HPDE6-E6E7 (cell line): Measurements from ENCODE around the gene ENTPD1.
"Not testable (repeated sequence)": the region's sequence is repeated elsewhere in the genome, so short reads cannot be mapped to it uniquely, and the experiment has no call there.

Experiments used
- DNase-seq: peaks from one replicate; pipeline ENCODE4 v3.0.0; 2011; ENCODE audit warnings: missing footprints; ENCODE audit errors: extremely low spot score

ENTPD1 gene

GRCh38 chr10:95864906-95865813 lies 109.2 kb downstream of the ENTPD1 start:
- DNase-seq, result peak; percentile 40

GRCh38 chr10:95865814-95866466 lies 110.0 kb downstream of the ENTPD1 start:
- no peak for DNase-seq

GRCh38 chr10:95866467-95866842 lies 110.5 kb downstream of the ENTPD1 start:
- DNase-seq, result no peak

GRCh38 chr10:95867866-95868265 lies 111.9 kb downstream of the ENTPD1 start:
- no peak for DNase-seq

- DNase-seq, result no peak
These were observed 116.3 kb downstream of the ENTPD1 start for GRCh38 chr10:95872158-95872711.

GRCh38 chr10:95873139-95873538 lies 117.2 kb downstream of the ENTPD1 start:
- DNase-seq, result no peak

GRCh38 chr10:95873651-95874050 lies 117.7 kb downstream of the ENTPD1 start:
- DNase-seq, result no peak

- DNase-seq, result not testable (repeated sequence)
These were observed 118.8 kb downstream of the ENTPD1 start for GRCh38 chr10:95874783-95875182.

GRCh38 chr10:95876756-95877155 lies 120.8 kb downstream of the ENTPD1 start:
- no peak for DNase-seq

- no peak for DNase-seq
These were observed 121.9 kb downstream of the ENTPD1 start for GRCh38 chr10:95877881-95878280.

GRCh38 chr10:95880704-95881103 lies 124.7 kb downstream of the ENTPD1 start:
- DNase-seq, result no peak

- DNase-seq, result no peak
These were observed 125.4 kb downstream of the ENTPD1 start for GRCh38 chr10:95881316-95881715.

GRCh38 chr10:95889830-95890229 lies 133.9 kb downstream of the ENTPD1 start:
- DNase-seq, result no peak

GRCh38 chr10:95896071-95896850 lies 140.3 kb downstream of the ENTPD1 start:
- no peak for DNase-seq

- not testable (repeated sequence) for DNase-seq
These were observed 150.1 kb downstream of the ENTPD1 start for GRCh38 chr10:95905897-95906580.

GRCh38 chr10:95906677-95907455 lies 150.9 kb downstream of the ENTPD1 start:
- peak; percentile 14 for DNase-seq

GRCh38 chr10:95907456-95908253 lies 151.7 kb downstream of the ENTPD1 start, which contains the start of gene CC2D2B:
CC2D2B (plus strand) TSS chr10:95907975; CDS start chr10:95911324, 3,349 bp downstream.
- DNase-seq, result peak; percentile 86

- DNase-seq, result no peak
These were observed 152.5 kb downstream of the ENTPD1 start for GRCh38 chr10:95908450-95908849.

GRCh38 chr10:95909561-95909960 lies 153.6 kb downstream of the ENTPD1 start:
- no peak for DNase-seq

GRCh38 chr10:95916039-95916438 lies 160.1 kb downstream of the ENTPD1 start:
- not testable (repeated sequence) for DNase-seq
